Measurements from ENCODE around the gene ATF3.

GRCh38 chr1:212595229-212595628, 13.3 kb upstream of the ATF3 start:
- TF ChIP-seq CTCF (IDR thresholded peaks at IDR 0.05) (no peak), POLR2A (IDR thresholded peaks at IDR 0.05) (no peak)

Measured in lower leg skin (tissue), 3 donors.